Endothelial cell of umbilical vein (primary cell): ENCODE results near the gene ERN2. TPM values are rescaled to one million over a fixed set of nuclear protein-coding genes. Genes with fewer than 3 reads are reported as not detected.

ENCODE experiments used
- BruUV-seq: library from RNA; stranded (reverse); fragments of 400-500 nt; replicated peaks from 2 replicates; lab custom pipeline; 2021; lab: Mats Ljungman, UMichigan
- CTCF ChIA-PET: fragments of 300-600, 350-600 bp; sonication (Branson Sonifier 250); formaldehyde crosslinking; loops from one replicate; lab custom pipeline; 2021; ENCODE audit warnings: antibody characterized with exemption, inconsistent platforms; lab: Charles Lee
- POLR2A ChIA-PET: fragments of 300-600, 350-600 bp; sonication (Branson Sonifier 250); formaldehyde crosslinking; loops from one replicate; lab custom pipeline; 2021; ENCODE audit warnings: antibody characterized with exemption, inconsistent platforms; lab: Charles Lee
- DNase-seq: peaks from one replicate; pipeline ENCODE4 v3.0.0-alpha.2; 2011; ENCODE audit warnings: low read depth, low spot score
- FAIRE-seq: peaks from 2 replicates; lab custom pipeline; 2011; peaks lifted over from hg19 to GRCh38; lab: Jason Lieb, UNC
- H2AFZ ChIP-seq: 2 replicates; pipeline ENCODE4 v1.6.0; 2012; ENCODE audit warnings: low read depth, low read length, control low read depth, inconsistent platforms
- H3K27ac ChIP-seq: 2 replicates; pipeline ENCODE4 v1.5.1; 2011; ENCODE audit warnings: low read depth, mild to moderate bottlenecking, control low read depth, low read length, moderate library complexity; ENCODE audit not compliant: insufficient read depth
- H3K27me3 ChIP-seq, 2 experiments: 2 replicates each; pipeline versions ENCODE4 v1.6.0 to v1.6.1; 2011; ENCODE audit warnings: low read length in 2 of 2, mixed read lengths in 1 of 2; ENCODE audit not compliant: control insufficient read depth in 2 of 2, insufficient read depth in 2 of 2
- H3K36me3 ChIP-seq, 2 experiments: 2 replicates in 1 of 2; 3 replicates in 1 of 2; pipeline ENCODE4 v1.5.1; 2011; ENCODE audit warnings: low read length in 2 of 2, mild to moderate bottlenecking in 1 of 2, moderate library complexity in 1 of 2; ENCODE audit not compliant: control insufficient read depth in 2 of 2, insufficient read depth in 2 of 2; ENCODE audit errors: extremely low read depth in 1 of 2
- H3K4me1 ChIP-seq: 3 replicates; pipeline ENCODE4 v1.5.1; 2011; ENCODE audit warnings: mild to moderate bottlenecking, low read length; ENCODE audit not compliant: control insufficient read depth, insufficient read depth; ENCODE audit errors: extremely low read depth
- H3K4me2 ChIP-seq: 2 replicates; pipeline ENCODE4 v1.6.1; 2011; ENCODE audit warnings: low read length, control low read depth, mixed read lengths; ENCODE audit not compliant: insufficient read depth
- H3K4me3 ChIP-seq, 3 experiments: fragments of 200-600 bp in 1 of 3; sonication (generic), shearing (Covaris generic) in 1 of 3; replicated peaks in 1 of 3; 2 replicates each; pipeline ENCODE4 v1.5.1; 2011 to 2016; ENCODE audit warnings: control low read depth in 3 of 3, low read length in 3 of 3, mild to moderate bottlenecking in 2 of 3, inconsistent platforms in 1 of 3, low read depth in 1 of 3, moderate library complexity in 1 of 3; ENCODE audit not compliant: insufficient read depth in 1 of 3
- H3K79me2 ChIP-seq: 2 replicates; pipeline ENCODE4 v1.6.0; 2012; ENCODE audit warnings: low read length, inconsistent platforms; ENCODE audit not compliant: control insufficient read depth, insufficient read depth
- H3K9ac ChIP-seq: replicated peaks from 2 replicates; pipeline ENCODE3; 2011; ENCODE audit warnings: low read length, control low read depth; ENCODE audit not compliant: insufficient read depth; ENCODE audit errors: extremely low read depth
- H3K9me1 ChIP-seq: replicated peaks from 3 replicates; pipeline ENCODE4 v1.6.0; 2011; ENCODE audit warnings: mild to moderate bottlenecking, low read length; ENCODE audit not compliant: control insufficient read depth, insufficient read depth; ENCODE audit errors: extremely low read depth
- H3K9me3 ChIP-seq: replicated peaks from 2 replicates; pipeline ENCODE4 v1.5.1; 2012; ENCODE audit warnings: low read length, inconsistent platforms; ENCODE audit not compliant: control insufficient read depth, insufficient read depth
- H4K20me1 ChIP-seq: replicated peaks from 2 replicates; pipeline ENCODE3; 2011; ENCODE audit warnings: mild to moderate bottlenecking, low read length; ENCODE audit not compliant: control insufficient read depth, insufficient read depth; ENCODE audit errors: extremely low read depth
- EZH2 ChIP-seq: IDR thresholded peaks from 2 replicates; pipeline ENCODE4 v1.6.1; 2012; ENCODE audit warnings: borderline replicate concordance, low read depth, mild to moderate bottlenecking, moderate library complexity, low read length, inconsistent platforms; ENCODE audit not compliant: severe bottlenecking
- FOS ChIP-seq: IDR thresholded peaks from 2 replicates; pipeline ENCODE4 v1.6.1; 2011; ENCODE audit warnings: mild to moderate bottlenecking, low read length, moderate library complexity, borderline replicate concordance; ENCODE audit not compliant: insufficient read depth
- GATA2 ChIP-seq: IDR thresholded peaks from 2 replicates; pipeline ENCODE4 v1.7.0; 2011; ENCODE audit warnings: low read depth, mild to moderate bottlenecking, moderate library complexity, mixed read lengths, low read length; ENCODE audit not compliant: insufficient read length, insufficient read depth
- JUN ChIP-seq: IDR thresholded peaks from 2 replicates; pipeline ENCODE4 v1.6.1; 2011; ENCODE audit warnings: borderline replicate concordance, low read depth; ENCODE audit not compliant: insufficient read length, insufficient read depth
- MYC ChIP-seq: IDR thresholded peaks from one replicate; pipeline ENCODE4 v1.6.1; 2011; ENCODE audit warnings: mild to moderate bottlenecking, low read depth, low read length
- POLR2A ChIP-seq: IDR thresholded peaks from 2 replicates; pipeline ENCODE4 v1.6.1; 2012; ENCODE audit warnings: low read depth, mild to moderate bottlenecking, control low read depth, low read length
- POLR2AphosphoS5 ChIP-seq: IDR thresholded peaks from 2 replicates; pipeline ENCODE4 v1.6.1; 2012; ENCODE audit warnings: low read depth, mild to moderate bottlenecking, control low read depth, low read length, moderate library complexity; ENCODE audit not compliant: insufficient read depth
- dilution Hi-C: fragments of 300-500 bp; cut with MboI; formaldehyde crosslinking; loops from one replicate; pipeline ENCODE4 v1.15.0; 2019; ENCODE audit warnings: low sequenced_read_pairs; ENCODE audit not compliant: extremely low pct_ligation_motif_present
- intact Hi-C: fragments of 100-400 bp; cut with micrococcal nuclease; formaldehyde crosslinking; loops from one replicate; pipeline ENCODE4 v1.10.0; 2022
- polyA plus RNA-seq, 4 experiments: library from polyadenylated mRNA; depleted of rRNA in 3 of 4; stranded (reverse) in 3 of 4; unstranded in 1 of 4; fragments of >200 nt; gene quantifications; 2 replicates each; pipeline versions ENCODE4 v1.2.1 to v1.2.3, GENCODE V29; 2011 to 2012; ENCODE audit warnings: missing spikeins in 1 of 4
- total RNA-seq: library from RNA; stranded (reverse); gene quantifications from 2 replicates; pipeline ENCODE4 v1.2.3, GENCODE V29; 2021
- TF ChIP-seq, protein P1 (sequence below): IDR thresholded peaks from 2 replicates; pipeline ENCODE4 v1.6.1; 2011; ENCODE audit not compliant: insufficient read depth, insufficient read length
- TF ChIP-seq, protein P2 (sequence below), 2 donors: IDR thresholded peaks; 1 replicate in 1 of 2; 2 replicates in 1 of 2; pipeline ENCODE4 v1.5.1; 2011; ENCODE audit warnings: low read length in 2 of 2, mild to moderate bottlenecking in 2 of 2, moderate library complexity in 2 of 2, control low read depth in 1 of 2, inconsistent platforms in 1 of 2, low read depth in 1 of 2; ENCODE audit not compliant: insufficient read depth in 1 of 2; ENCODE audit errors: extremely low read depth in 1 of 2

The ERN2 gene
- total and polyA plus RNA-seq, 2 donors (not counting 3 experiments of a cell fraction or from before 2014, with no cell fraction given): 0.15 TPM; not detected in 1

- H3K27ac ChIP-seq: peak overlapping the region; percentile 96
- BruUV-seq: no TSS peak
- FAIRE-seq: peak; percentile 31
- intact Hi-C loops: no loop called here
- H2AFZ ChIP-seq: no peak overlapping the region
- H3K4me2 ChIP-seq: peak overlapping the region; percentile 46
- no peaks in the 10 kb centered on the region for H3K27me3 ChIP-seq
- H3K79me2 ChIP-seq: peaks cover 50% of the 10 kb centered on the region
- no peak for TF ChIP-seq EZH2
- TF ChIP-seq, protein P1, sequence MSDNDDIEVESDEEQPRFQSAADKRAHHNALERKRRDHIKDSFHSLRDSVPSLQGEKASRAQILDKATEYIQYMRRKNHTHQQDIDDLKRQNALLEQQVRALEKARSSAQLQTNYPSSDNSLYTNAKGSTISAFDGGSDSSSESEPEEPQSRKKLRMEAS: no peak
- TF ChIP-seq POLR2A: no peak
- no peak for TF ChIP-seq MYC
- TF ChIP-seq, protein P2, sequence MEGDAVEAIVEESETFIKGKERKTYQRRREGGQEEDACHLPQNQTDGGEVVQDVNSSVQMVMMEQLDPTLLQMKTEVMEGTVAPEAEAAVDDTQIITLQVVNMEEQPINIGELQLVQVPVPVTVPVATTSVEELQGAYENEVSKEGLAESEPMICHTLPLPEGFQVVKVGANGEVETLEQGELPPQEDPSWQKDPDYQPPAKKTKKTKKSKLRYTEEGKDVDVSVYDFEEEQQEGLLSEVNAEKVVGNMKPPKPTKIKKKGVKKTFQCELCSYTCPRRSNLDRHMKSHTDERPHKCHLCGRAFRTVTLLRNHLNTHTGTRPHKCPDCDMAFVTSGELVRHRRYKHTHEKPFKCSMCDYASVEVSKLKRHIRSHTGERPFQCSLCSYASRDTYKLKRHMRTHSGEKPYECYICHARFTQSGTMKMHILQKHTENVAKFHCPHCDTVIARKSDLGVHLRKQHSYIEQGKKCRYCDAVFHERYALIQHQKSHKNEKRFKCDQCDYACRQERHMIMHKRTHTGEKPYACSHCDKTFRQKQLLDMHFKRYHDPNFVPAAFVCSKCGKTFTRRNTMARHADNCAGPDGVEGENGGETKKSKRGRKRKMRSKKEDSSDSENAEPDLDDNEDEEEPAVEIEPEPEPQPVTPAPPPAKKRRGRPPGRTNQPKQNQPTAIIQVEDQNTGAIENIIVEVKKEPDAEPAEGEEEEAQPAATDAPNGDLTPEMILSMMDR (IDR thresholded peaks at IDR 0.05; ENCODE audit: extremely low read depth in 1 of 2, insufficient read depth in 1 of 2, low read depth in 1 of 2, low read length in 2 of 2): no peak
- no peak for TF ChIP-seq FOS
- no peak for TF ChIP-seq GATA2
- no peak for TF ChIP-seq JUN
- no peak for TF ChIP-seq POLR2AphosphoS5
- H3K36me3 ChIP-seq: peaks cover 2 to 15% of the 10 kb centered on the region in 2 experiments
- ChIA-PET POLR2A (interaction anchor here (0.7 kb wide), 1 partner anchor 44 kb away, joined by 4 read pairs; no protein-coding TSS in a partner anchor), CTCF (interaction anchor here (0.9 to 2.1 kb wide), 4 partner anchors 13 to 85 kb away, joined by 3 to 6 read pairs (median 4); partner anchors contain the start of genes EARS2 and UBFD1)
- peak; percentile 3 for DNase-seq
- dilution Hi-C loops: no loop called here
- no peaks in the 10 kb centered on the region for H3K9me1 ChIP-seq
- H3K9me3 ChIP-seq: no peaks in the 10 kb centered on the region
- peak overlapping the region; percentile 68 to 99 (median 99) for H3K4me3 ChIP-seq
- peak overlapping the region; percentile 97 for H3K9ac ChIP-seq
- peaks cover 15% of the 10 kb centered on the region for H3K4me1 ChIP-seq
- H4K20me1 ChIP-seq: no peaks in the 10 kb centered on the region
These were observed 70.7 kb downstream of the ERN2 start for GRCh38 chr16:23642246-23642774.
